ENCODE results near the gene ZMYM2.
"Not testable (repeated sequence)": the region's sequence is repeated elsewhere in the genome, so short reads cannot be mapped to it uniquely, and the experiment has no call there.

ZMYM2 gene

DNA sequence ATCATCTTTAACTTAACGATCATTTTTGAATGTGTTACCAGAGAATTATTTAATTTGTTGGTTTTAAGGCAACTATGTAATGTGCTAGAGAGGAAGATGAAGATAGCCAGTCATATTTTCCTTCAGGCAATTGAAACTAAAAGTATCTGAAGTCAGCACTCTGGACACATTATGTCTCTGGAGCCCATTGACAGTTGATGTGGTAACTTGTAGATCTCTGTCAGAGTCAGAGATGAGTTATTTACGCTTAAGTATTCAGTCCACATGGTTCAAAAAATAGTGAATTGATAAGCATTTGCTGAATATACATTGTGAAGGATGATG is 2.1 kb downstream of the ZMYM2 start:
- Mint-ChIP-seq H3K36me3 (ENCODE audit: insufficient read depth) (peaks cover 43% of the 10 kb centered on the region), H3K27me3 (no peaks in the 10 kb centered on the region), H3K27ac (ENCODE audit: low read depth) (peak overlapping the region; percentile 95), H3K4me3 (peak overlapping the region; percentile 97), H3K9me3 (no peaks in the 10 kb centered on the region), H3K4me1 (peaks cover 29% of the 10 kb centered on the region)
- no peak for DNase-seq (ENCODE audit: low spot score in 2 of 2)
- ATAC-seq (replicated peaks; ENCODE audit: extremely low read depth, poor library complexity, severe bottlenecking), result no peak

DNA sequence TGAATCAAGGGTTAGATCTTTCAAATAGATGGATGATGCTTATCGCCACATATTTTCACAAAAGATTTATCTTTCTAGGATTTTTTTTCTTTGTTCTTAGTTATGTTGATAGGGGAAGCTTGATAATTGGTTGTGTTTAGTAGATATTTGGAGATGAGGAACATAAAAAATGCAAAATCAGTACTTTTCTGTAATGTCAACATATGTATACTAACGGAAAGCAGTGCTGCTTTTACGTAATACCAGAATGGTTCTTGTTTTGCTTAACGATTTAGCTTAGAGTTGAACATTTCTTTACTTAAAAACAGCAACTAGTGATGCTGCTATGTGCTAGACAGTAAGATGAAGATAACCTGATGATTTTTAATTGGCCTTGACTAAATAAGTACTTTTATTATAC is 3.0 kb downstream of the ZMYM2 start:
- Mint-ChIP-seq H3K4me3 (peak overlapping the region; percentile 31), H3K27me3 (no peaks in the 10 kb centered on the region), H3K36me3 (ENCODE audit: insufficient read depth) (peaks cover 43% of the 10 kb centered on the region), H3K9me3 (no peaks in the 10 kb centered on the region), H3K4me1 (peaks cover 29% of the 10 kb centered on the region), H3K27ac (ENCODE audit: low read depth) (peak overlapping the region; percentile 42)
- no peak for ATAC-seq (replicated peaks; ENCODE audit: extremely low read depth, poor library complexity, severe bottlenecking)
- no peak for DNase-seq (ENCODE audit: low spot score in 2 of 2)

DNA sequence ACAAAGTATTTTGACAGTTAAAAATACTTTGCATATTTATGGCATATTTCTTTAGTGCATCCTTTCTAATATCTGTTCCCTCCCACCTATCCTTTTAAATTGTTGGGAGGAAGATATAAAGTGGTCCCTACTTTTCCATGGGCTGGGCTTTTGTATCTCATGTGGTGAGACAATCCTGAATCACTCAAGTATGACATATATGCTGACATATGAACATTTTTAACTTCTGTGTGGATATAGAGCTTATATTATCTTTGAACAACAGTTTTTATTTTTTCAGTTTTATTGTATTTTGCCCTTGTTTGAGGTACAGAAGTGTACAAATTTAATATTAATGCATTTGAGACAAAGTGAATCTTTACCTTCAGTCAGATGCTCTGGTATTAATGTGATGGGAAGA is 3.4 kb downstream of the ZMYM2 start:
- H3K4me3 Mint-ChIP-seq, result no peak overlapping the region
- DNase-seq (ENCODE audit: low spot score in 2 of 2) (no peak), ATAC-seq (replicated peaks; ENCODE audit: extremely low read depth, poor library complexity, severe bottlenecking) (no peak)
- H3K36me3 Mint-ChIP-seq (ENCODE audit: insufficient read depth), result peaks cover 45% of the 10 kb centered on the region
- H3K4me1 Mint-ChIP-seq, result peaks cover 32% of the 10 kb centered on the region
- no peak overlapping the region for H3K27ac Mint-ChIP-seq (ENCODE audit: low read depth)
- H3K27me3 Mint-ChIP-seq, result no peaks in the 10 kb centered on the region
- no peaks in the 10 kb centered on the region for H3K9me3 Mint-ChIP-seq

DNA sequence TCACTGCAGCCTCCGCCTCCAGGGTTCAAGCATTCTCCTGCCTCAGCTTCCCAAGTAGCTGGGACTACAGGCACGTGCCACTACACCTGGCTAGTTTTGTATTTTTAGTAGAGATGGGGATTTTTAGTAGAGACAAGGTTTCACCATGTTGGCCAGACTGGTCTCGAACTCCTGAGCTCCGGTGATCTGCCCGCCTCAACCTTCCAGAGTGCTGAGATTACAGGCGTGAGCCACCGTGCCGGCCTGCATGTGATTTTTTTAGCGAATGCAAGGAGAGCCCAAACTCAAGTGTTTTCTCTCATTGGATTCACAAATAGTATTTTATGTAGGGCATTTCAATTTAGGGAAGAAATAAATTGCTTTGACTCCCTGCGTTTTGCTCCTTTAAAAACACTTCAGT is 4.4 kb downstream of the ZMYM2 start:
- Mint-ChIP-seq H3K27me3 (no peaks in the 10 kb centered on the region), H3K4me3 (no peak overlapping the region), H3K4me1 (peaks cover 36% of the 10 kb centered on the region), H3K36me3 (ENCODE audit: insufficient read depth) (peaks cover 42% of the 10 kb centered on the region), H3K9me3 (no peaks in the 10 kb centered on the region), H3K27ac (ENCODE audit: low read depth) (no peak overlapping the region)
- ATAC-seq (replicated peaks; ENCODE audit: extremely low read depth, poor library complexity, severe bottlenecking), result no peak
- no peak for DNase-seq (ENCODE audit: low spot score in 2 of 2)

DNA sequence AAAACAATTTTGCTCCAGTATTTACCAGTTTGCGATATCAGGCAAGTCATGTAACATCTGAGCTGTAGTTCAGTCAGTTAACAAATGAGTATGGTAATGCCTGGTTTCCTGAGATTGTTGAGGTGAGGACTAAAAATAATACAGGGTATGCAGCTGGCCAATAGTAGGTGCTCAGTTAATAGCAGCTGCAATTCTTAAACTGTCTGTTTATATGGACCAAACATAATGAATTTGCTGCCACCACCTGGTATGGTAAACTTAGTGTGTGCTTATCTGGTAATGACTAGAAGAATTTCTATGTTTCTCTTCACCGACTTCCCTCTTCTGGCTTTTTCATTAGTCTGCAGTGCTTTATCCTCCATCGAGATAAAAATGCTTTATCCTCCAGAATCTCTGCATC is 9.1 kb downstream of the ZMYM2 start:
- DNase-seq (ENCODE audit: low spot score in 2 of 2) (no peak), ATAC-seq (replicated peaks; ENCODE audit: extremely low read depth, poor library complexity, severe bottlenecking) (no peak)
- H3K27ac Mint-ChIP-seq (ENCODE audit: low read depth), result no peak overlapping the region
- peaks cover 7% of the 10 kb centered on the region for H3K4me1 Mint-ChIP-seq
- H3K36me3 Mint-ChIP-seq (ENCODE audit: insufficient read depth), result peaks cover 19% of the 10 kb centered on the region
- no peaks in the 10 kb centered on the region for H3K9me3 Mint-ChIP-seq
- H3K27me3 Mint-ChIP-seq, result no peaks in the 10 kb centered on the region
- no peak overlapping the region for H3K4me3 Mint-ChIP-seq

DNA sequence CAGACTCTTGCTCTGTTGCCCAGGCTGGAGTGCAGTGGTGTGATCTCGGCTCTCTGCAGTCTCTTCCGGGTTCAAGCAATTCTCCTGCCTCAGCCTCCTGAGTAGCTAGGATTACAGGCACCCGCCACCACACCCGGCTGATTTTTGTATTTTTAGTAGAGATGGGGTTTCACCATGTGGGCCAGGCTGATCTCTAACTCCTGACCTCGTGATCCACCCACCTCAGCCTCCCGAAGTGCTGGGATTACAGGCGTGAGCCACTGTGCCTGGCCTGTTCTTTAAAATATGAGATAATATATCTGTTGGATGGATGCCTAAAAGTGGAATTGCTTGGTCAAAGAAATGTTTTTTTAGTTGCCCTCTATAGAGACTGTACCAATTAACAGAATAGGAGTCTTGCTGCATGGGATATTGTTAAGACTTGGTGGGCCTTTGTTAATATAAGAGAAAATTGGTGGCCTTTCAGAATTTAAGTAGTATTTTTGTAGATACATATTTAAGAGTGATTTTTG is 16.0 kb downstream of the ZMYM2 start:
- not testable (repeated sequence) for ATAC-seq (replicated peaks; ENCODE audit: extremely low read depth, poor library complexity, severe bottlenecking); H3K9me3 Mint-ChIP-seq; H3K27me3 Mint-ChIP-seq; H3K4me3 Mint-ChIP-seq; H3K27ac Mint-ChIP-seq (ENCODE audit: low read depth); DNase-seq (ENCODE audit: low spot score in 2 of 2)
- Mint-ChIP-seq H3K36me3 (ENCODE audit: insufficient read depth) (peaks cover 42% of the 10 kb centered on the region), H3K4me1 (peaks cover 24% of the 10 kb centered on the region)

- H3K27ac Mint-ChIP-seq (ENCODE audit: low read depth), result no peak overlapping the region
- ATAC-seq (replicated peaks; ENCODE audit: extremely low read depth, poor library complexity, severe bottlenecking), result no peak
Measured at GRCh38 chr13:19978831-19979437, 20.4 kb downstream of the ZMYM2 start.

DNA sequence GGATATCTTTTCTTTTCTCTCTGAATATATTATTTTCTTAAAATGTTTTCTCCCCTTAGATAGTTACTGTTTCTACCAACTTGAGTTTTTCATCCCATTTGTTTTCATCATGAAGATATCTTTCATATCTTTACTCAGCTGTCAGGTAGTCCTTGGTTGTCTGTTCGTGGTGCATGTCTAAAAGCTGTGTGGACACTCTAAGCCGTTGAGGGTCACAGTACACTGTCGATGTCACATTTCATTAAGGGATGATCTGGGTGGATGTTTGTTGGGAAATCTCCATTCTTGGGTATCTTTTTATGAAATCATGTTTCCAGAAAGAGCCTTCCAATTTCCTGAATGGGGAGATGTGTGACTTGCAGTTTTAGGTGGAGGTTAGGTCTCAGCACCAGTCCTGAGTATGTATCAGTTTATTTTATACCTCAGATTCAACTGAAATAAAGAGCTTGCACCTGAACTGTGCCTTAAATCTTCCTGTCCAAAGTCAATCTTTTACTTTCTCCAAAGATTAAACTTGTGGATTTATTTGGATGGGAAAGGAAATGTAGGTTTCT is 23.2 kb downstream of the ZMYM2 start:
- Mint-ChIP-seq H3K4me1 (peaks cover 30% of the 10 kb centered on the region), H3K27me3 (no peaks in the 10 kb centered on the region), H3K27ac (ENCODE audit: low read depth) (peak overlapping the region; percentile 13), H3K36me3 (ENCODE audit: insufficient read depth) (peaks cover 28% of the 10 kb centered on the region), H3K9me3 (peaks cover 9% of the 10 kb centered on the region), H3K4me3 (no peak overlapping the region)
- ATAC-seq (replicated peaks; ENCODE audit: extremely low read depth, poor library complexity, severe bottlenecking) (no peak), DNase-seq (ENCODE audit: low spot score in 2 of 2) (no peak)

More at GRCh38 chr13:19978831-19979437, 20.4 kb downstream of the ZMYM2 start:
- Mint-ChIP-seq H3K9me3 (peaks cover 9% of the 10 kb centered on the region), H3K27me3 (no peaks in the 10 kb centered on the region), H3K4me1 (peaks cover 32% of the 10 kb centered on the region), H3K4me3 (no peak overlapping the region), H3K36me3 (ENCODE audit: insufficient read depth) (peaks cover 47% of the 10 kb centered on the region)
- DNase-seq (ENCODE audit: low spot score in 2 of 2), result no peak

DNA sequence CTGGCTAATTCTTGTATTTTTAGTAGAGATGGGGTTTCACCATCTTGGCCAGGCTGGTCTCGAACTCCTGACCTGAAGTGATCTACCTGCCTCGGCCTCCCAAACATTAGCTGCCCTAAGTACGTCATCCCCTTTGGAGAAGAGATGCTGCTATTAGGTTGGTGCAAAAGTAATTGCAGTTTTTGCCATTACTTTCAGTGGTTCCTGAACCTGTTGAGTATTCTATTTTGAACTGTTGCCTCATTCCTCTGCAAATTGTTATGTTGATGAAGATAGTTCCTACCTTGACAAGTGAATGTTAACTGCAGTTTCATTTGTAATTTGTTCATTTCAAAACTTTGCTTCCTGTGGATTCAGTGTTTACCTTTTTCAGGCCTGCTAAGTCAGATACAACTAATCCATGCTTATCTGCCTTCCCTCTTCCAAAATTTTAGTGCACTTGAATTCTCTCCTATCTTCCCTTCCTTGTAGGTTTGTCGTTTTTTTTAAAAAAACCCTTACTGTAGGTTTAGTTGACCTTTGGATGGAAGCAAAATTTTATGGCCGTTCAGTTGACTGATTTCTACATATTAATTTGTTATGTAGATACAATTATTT is 24.0 kb downstream of the ZMYM2 start:
- DNase-seq (ENCODE audit: low spot score in 2 of 2), result no peak
- Mint-ChIP-seq H3K4me1 (peaks cover 31% of the 10 kb centered on the region), H3K36me3 (ENCODE audit: insufficient read depth) (peaks cover 26% of the 10 kb centered on the region), H3K27me3 (no peaks in the 10 kb centered on the region), H3K9me3 (peaks cover 9% of the 10 kb centered on the region), H3K27ac (ENCODE audit: low read depth) (no peak overlapping the region), H3K4me3 (no peak overlapping the region)
- ATAC-seq (replicated peaks; ENCODE audit: extremely low read depth, poor library complexity, severe bottlenecking), result no peak

DNA sequence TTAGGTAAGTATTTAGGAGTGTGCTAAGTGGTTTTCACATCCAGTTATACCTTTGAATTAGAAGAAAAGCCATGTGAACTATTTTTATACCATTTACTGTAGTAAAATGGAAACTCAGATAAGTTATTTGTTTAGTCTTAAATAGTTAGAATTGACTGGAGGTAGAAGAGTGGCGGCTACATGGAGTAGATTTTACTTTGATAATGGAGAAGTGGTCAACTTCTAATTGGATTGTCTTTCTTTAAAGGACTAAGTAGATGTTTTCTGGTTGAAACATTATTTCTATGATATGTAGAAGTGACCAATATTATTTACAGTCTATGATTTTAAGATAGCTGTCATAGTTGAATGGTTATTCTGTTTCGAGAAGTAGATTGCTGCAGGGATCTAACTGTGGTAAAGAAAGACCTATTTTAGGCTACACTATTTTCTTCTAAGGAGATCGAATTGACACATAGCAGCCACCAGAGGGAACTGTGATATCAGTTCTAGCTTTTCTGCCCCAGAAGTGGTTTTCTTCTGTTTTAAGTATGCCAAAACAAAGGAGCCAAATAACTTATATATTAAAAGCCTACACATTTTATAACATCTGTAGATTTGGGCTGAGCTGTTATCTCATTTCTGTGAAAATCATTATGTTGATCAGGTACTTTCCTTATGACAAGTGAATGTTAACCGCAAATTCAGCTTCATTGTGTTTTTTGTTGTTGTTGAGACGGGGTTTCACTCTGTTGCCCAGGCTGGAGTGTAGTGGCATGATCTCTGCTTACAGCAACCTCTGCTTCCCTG is 26.1 kb downstream of the ZMYM2 start:
- Mint-ChIP-seq H3K27ac (ENCODE audit: low read depth) (peak overlapping the region; percentile 60), H3K4me1 (peaks cover 41% of the 10 kb centered on the region), H3K9me3 (no peaks in the 10 kb centered on the region), H3K36me3 (ENCODE audit: insufficient read depth) (peaks cover 22% of the 10 kb centered on the region), H3K4me3 (no peak overlapping the region), H3K27me3 (no peaks in the 10 kb centered on the region)
- ATAC-seq (replicated peaks; ENCODE audit: extremely low read depth, poor library complexity, severe bottlenecking), result peak; percentile 78
- no peak for DNase-seq (ENCODE audit: low spot score in 2 of 2)

DNA sequence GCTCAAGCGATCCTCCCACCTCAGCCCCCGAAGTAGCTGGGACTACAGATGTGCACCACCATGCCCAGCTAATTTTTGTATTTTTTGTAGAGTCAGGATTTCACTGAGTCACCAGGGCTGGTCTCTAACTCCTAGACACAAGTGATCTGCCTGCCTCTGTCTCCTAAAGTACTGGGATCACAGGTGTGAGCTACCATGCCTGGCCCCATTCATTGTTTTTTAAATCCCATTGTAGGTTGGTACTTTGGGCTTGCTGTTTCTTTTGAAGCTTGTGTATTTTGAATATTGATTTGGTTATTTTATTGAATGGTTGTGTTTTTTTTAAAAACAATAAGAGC is 26.7 kb downstream of the ZMYM2 start:
- Mint-ChIP-seq H3K4me1 (peaks cover 46% of the 10 kb centered on the region), H3K36me3 (ENCODE audit: insufficient read depth) (peaks cover 22% of the 10 kb centered on the region), H3K27me3 (no peaks in the 10 kb centered on the region), H3K27ac (ENCODE audit: low read depth) (peak overlapping the region; percentile 60), H3K4me3 (no peak overlapping the region), H3K9me3 (no peaks in the 10 kb centered on the region)
- ATAC-seq (replicated peaks; ENCODE audit: extremely low read depth, poor library complexity, severe bottlenecking) (no peak), DNase-seq (ENCODE audit: low spot score in 2 of 2) (no peak)

DNA sequence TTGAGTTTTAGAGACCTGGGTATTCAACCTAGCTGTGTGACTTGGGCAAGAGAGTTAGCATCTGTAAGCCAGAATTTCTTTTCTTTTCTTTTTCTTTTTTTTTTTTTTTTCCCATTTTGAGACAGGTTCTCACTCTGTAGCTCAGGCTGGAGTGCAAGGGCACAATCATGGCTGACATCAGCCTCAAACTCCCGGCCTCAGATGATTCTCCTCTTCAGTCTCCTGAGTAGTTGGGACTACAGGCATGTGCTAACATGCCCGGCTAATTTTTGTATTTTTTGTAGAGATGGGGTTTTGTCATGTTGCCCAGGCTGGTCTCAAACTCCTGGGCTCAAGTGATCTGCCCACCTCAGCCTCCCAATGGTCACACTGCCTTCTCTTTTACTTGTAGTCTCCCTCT is 33.0 kb downstream of the ZMYM2 start:
- no peaks in the 10 kb centered on the region for H3K27me3 Mint-ChIP-seq
- ATAC-seq (replicated peaks; ENCODE audit: extremely low read depth, poor library complexity, severe bottlenecking) (no peak), DNase-seq (ENCODE audit: low spot score in 2 of 2) (no peak)
- no peak overlapping the region for H3K4me3 Mint-ChIP-seq
- no peaks in the 10 kb centered on the region for H3K9me3 Mint-ChIP-seq
- H3K4me1 Mint-ChIP-seq, result peaks cover 49% of the 10 kb centered on the region
- H3K36me3 Mint-ChIP-seq (ENCODE audit: insufficient read depth), result peaks cover 39% of the 10 kb centered on the region
- no peak overlapping the region for H3K27ac Mint-ChIP-seq (ENCODE audit: low read depth)

GRCh38 chr13:19993024-19993423 is 34.5 kb downstream of the ZMYM2 start:
- Mint-ChIP-seq H3K9me3 (no peaks in the 10 kb centered on the region), H3K4me1 (peaks cover 56% of the 10 kb centered on the region), H3K27ac (ENCODE audit: low read depth) (no peak overlapping the region), H3K27me3 (no peaks in the 10 kb centered on the region), H3K36me3 (ENCODE audit: insufficient read depth) (peaks cover 40% of the 10 kb centered on the region), H3K4me3 (no peak overlapping the region)
- no peak for ATAC-seq (replicated peaks; ENCODE audit: extremely low read depth, poor library complexity, severe bottlenecking)
- no peak for DNase-seq (ENCODE audit: low spot score in 2 of 2)

Data from central memory CD8-positive, alpha-beta T cell (primary cell).